Psoas muscle (tissue), 8 donors: ENCODE data around the gene PLCD3. TPM values are rescaled to one million over a fixed set of nuclear protein-coding genes. Genes with fewer than 3 reads are reported as not detected.

Experiments
- ATAC-seq, 4 donors: fragments of 200-7000 bp; cut with Tn5 transposase; one replicate each; pipeline ENCODE4 v1.9.1; 2020; ENCODE audit warnings: moderate library complexity in 3 of 4, mild to moderate bottlenecking in 2 of 4
- DNase-seq, 2 donors: peaks; one replicate each; pipeline ENCODE4 v3.0.0-alpha.2; 2020
- H3K27ac ChIP-seq: fragments of 200-600 bp; one replicate; pipeline ENCODE4 v1.8.0; 2022
- H3K27me3 ChIP-seq, 3 donors: fragments of 200-600 bp in 1 of 3; one replicate each; pipeline versions ENCODE4 v1.6.1 to v1.8.0; 2013 to 2022; ENCODE audit warnings: low read length in 2 of 3, mild to moderate bottlenecking in 2 of 3, moderate library complexity in 1 of 3; ENCODE audit not compliant: insufficient read depth in 3 of 3
- H3K36me3 ChIP-seq, 2 donors: fragments of 200-600 bp in 1 of 2; one replicate each; pipeline versions ENCODE4 v1.6.1 to v1.8.0; 2013 to 2022; ENCODE audit warnings: low read depth in 1 of 2, mild to moderate bottlenecking in 1 of 2, moderate library complexity in 1 of 2; ENCODE audit not compliant: insufficient read depth in 1 of 2
- H3K4me1 ChIP-seq: fragments of 200-600 bp; one replicate; pipeline ENCODE4 v1.8.0; 2022
- H3K4me3 ChIP-seq: fragments of 200-600 bp; one replicate; pipeline ENCODE4 v1.8.0; 2022; ENCODE audit warnings: mild to moderate bottlenecking
- H3K9me3 ChIP-seq: fragments of 200-600 bp; one replicate; pipeline ENCODE4 v1.8.0; 2022
- WGBS, 3 donors: extraction: QIAGEN DNeasy Blood & Tissue Kit; methylation state at CpG; one replicate each; pipeline versions ENCODE4 v1.1.6 to v1.1.7; 2013; 5-methylcytosine and 5-hydroxymethylcytosine counted together
- intact Hi-C, 2 donors: fragments of 100-400 bp; cut with DNase I; formaldehyde crosslinking; loops; one replicate each; pipeline versions ENCODE4 v1.11.0 to v1.14.2; 2022
- polyA plus RNA-seq, 3 donors: library from polyadenylated mRNA; stranded (reverse); fragments of 200-250 nt; gene quantifications; one replicate each; pipeline ENCODE4 v1.2.3, GENCODE V29; 2013
- total RNA-seq, 4 donors: library from RNA; stranded (reverse); fragmentation: NEBNext Ultra II Directional in 2 of 4; extraction: Animal tissue kit (Norgen Biotek cat#: 25700) in 2 of 4; gene quantifications; one replicate each; pipeline versions ENCODE4 v1.2.1 to v1.2.4, GENCODE V29; 2021 to 2023
- TF ChIP-seq, protein P1 (sequence below): fragments of 200-600 bp; IDR thresholded peaks from one replicate; pipeline ENCODE4 v1.8.0; 2022; ENCODE audit warnings: antibody characterized with exemption
- donor health status: healthy with polysubstance abuse.
- donor health status: DM: no; HTN: no; CAD: no; lungs with moderate emphysema.
- donor health status: Bipolar disorder and iron deficiency.
- donor health status: healthy.
- donor health status: DM: yes; HTN: yes; CAD: no.
- donor health status: DM: no; HTN: no; CAD: no.
- donor health status: DM: no; HTN: no; CAD: no.
- donor health status: DM: yes; HTN: yes; CAD: no.

PLCD3 gene
- total and polyA plus RNA-seq, 7 donors, result 57.0 to 217 (median 167) TPM

DNA sequence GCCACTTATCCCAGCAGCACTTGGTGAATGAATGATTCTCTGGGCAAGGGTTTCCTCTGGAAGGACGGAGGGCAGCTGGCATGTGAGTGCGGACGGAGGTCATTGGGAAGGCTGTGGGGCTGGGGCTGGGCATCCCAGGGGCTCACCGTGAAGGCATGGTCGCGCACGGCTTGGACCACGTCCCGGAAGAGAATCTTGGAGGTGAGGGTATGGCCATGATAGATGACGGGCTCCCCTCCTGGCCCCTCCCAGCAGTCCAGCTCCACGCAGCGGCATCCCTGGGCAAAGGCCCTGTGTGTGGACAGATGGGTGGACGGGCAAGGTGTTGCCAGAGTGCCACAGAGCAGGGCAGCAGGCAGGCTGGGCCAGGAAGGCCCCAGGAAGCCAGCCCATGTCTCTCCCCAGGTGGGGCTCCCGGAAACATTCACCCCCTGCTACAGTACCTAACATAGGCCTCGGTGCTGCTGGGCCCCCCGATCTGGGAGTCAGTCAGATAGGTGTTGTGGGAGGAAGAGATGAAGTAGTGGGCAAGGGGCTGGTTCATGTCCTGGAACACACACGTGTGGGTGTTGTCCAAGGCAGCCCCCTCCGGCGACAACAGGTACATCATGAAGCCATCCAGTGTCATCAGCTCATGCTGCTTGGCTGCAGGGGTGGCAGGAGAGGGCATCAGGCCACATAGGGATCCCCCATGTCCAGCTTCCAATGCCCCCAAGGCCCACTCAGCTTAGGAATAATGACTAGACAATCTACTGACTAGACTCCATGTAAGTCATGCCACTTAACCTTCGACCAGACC lies 14.3 kb downstream of the PLCD3 start:
- WGBS, 3 donors, result 88 to 91% (median 89%) methylated on average over 20 of the region's 20 CpGs
- DNase-seq, result peak in 1 of 2 donors; percentile 10
- peaks cover 0 to 23% of the 10 kb centered on the region in 2 donors for H3K36me3 ChIP-seq

GRCh38 chr17:45117334-45117733 lies 15.0 kb downstream of the PLCD3 start:
- H3K36me3 ChIP-seq, result peaks cover 0 to 26% of the 10 kb centered on the region in 2 donors

More for the DNA sequence above, 14.3 kb downstream of the PLCD3 start:
- peaks cover 10% of the 10 kb centered on the region for H3K4me1 ChIP-seq
- no peaks in the 10 kb centered on the region for H3K27me3 ChIP-seq
- H3K9me3 ChIP-seq, result no peaks in the 10 kb centered on the region
- no peak for ATAC-seq
- H3K4me3 ChIP-seq, result no peak overlapping the region
- no peak overlapping the region for H3K27ac ChIP-seq
- intact Hi-C loops, result no loop called here
- TF ChIP-seq, protein P1, sequence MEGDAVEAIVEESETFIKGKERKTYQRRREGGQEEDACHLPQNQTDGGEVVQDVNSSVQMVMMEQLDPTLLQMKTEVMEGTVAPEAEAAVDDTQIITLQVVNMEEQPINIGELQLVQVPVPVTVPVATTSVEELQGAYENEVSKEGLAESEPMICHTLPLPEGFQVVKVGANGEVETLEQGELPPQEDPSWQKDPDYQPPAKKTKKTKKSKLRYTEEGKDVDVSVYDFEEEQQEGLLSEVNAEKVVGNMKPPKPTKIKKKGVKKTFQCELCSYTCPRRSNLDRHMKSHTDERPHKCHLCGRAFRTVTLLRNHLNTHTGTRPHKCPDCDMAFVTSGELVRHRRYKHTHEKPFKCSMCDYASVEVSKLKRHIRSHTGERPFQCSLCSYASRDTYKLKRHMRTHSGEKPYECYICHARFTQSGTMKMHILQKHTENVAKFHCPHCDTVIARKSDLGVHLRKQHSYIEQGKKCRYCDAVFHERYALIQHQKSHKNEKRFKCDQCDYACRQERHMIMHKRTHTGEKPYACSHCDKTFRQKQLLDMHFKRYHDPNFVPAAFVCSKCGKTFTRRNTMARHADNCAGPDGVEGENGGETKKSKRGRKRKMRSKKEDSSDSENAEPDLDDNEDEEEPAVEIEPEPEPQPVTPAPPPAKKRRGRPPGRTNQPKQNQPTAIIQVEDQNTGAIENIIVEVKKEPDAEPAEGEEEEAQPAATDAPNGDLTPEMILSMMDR, result no peak

DNA sequence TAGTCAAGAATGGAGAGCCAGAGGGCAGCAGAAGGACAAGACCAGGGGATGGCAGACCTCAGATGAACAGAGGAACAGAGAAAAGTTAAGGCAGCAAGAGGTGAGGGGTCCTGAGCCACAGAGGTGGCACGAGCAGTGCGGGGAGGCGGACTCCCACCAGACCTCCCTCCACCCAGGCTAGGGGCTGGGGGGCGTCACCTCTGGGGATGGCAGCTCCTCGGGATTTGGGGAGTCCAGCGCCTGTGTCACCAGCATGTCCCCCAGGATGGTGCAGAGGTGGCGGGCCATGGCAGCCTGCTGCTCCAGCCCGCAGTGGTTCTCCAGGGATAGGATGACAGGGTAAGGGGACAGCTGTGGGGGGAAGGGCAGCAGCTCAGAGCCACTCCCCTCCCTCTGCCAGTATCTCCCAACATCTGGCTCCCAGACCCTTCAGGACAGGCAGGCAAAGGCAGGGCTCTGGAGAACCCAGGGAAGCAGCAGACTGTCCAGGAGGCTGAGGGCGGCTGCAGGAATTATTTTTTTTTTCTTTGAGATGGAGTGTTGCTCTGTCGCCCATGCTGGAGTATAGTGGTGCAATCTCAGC lies 15.8 kb downstream of the PLCD3 start:
- H3K27ac ChIP-seq, result no peak overlapping the region
- 89 to 93% (median 89%) methylated on average over 8 to 10 of the region's 10 CpGs for WGBS, 3 donors
- DNase-seq (no peak), ATAC-seq (no peak)
- intact Hi-C loops, result no loop called here
- peaks cover 8% of the 10 kb centered on the region for H3K4me1 ChIP-seq
- TF ChIP-seq, protein P1, result no peak
- H3K27me3 ChIP-seq, result no peaks in the 10 kb centered on the region
- H3K9me3 ChIP-seq, result no peaks in the 10 kb centered on the region
- H3K4me3 ChIP-seq, result no peak overlapping the region
- peaks cover 0 to 28% of the 10 kb centered on the region in 2 donors for H3K36me3 ChIP-seq

More at GRCh38 chr17:45117334-45117733, 15.0 kb downstream of the PLCD3 start:
- Histone ChIP-seq H3K4me1 (peaks cover 5% of the 10 kb centered on the region), H3K9me3 (no peaks in the 10 kb centered on the region), H3K27me3 (no peaks in the 10 kb centered on the region), H3K4me3 (no peak overlapping the region), H3K27ac (no peak overlapping the region)
- WGBS, 3 donors, result 93 to 95% (median 94%) methylated on average over 4 of the region's 4 CpGs
- TF ChIP-seq, protein P1, result no peak
- intact Hi-C loops, result no loop called here
- no peak for ATAC-seq
- DNase-seq, result no peak

DNA sequence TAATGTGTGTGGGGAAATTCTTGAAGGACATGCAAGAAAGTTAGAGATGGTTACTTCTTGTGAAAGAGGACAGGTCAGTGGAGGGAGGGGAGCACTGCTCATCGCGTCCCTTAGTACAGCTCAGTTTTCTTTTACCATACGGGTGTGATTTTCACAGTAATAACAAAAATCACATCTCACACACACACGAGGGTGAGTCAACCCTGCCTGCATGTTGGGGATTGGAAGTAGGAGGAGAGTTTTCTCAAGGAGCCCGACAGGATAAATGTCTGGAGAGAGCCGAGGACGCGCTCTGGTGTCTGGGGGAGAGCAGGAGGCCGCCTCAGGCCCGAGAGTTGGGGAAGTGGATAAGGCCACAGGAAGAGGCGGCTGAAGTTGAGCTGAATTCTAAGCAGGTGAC lies 16.4 kb downstream of the PLCD3 start:
- H3K36me3 ChIP-seq, result peaks cover 0 to 28% of the 10 kb centered on the region in 2 donors
- ATAC-seq, result no peak
- TF ChIP-seq, protein P1, result no peak
- no peaks in the 10 kb centered on the region for H3K27me3 ChIP-seq
- H3K4me1 ChIP-seq, result peaks cover 14% of the 10 kb centered on the region
- H3K4me3 ChIP-seq, result no peak overlapping the region
- intact Hi-C loops, result no loop called here
- H3K9me3 ChIP-seq, result no peaks in the 10 kb centered on the region
- no peak overlapping the region for H3K27ac ChIP-seq
- 84 to 87% (median 86%) methylated on average over 11 of the region's 11 CpGs for WGBS, 3 donors
- DNase-seq, result peak in 1 of 2 donors; percentile 7
